Vagina (tissue), 2 donors: ENCODE measurements around the gene S100A7A. TPM values are rescaled to one million over a fixed set of nuclear protein-coding genes. Genes with fewer than 3 reads are reported as not detected.
"Not testable (repeated sequence)": the region's sequence is repeated elsewhere in the genome, so short reads cannot be mapped to it uniquely, and the experiment has no call there.

Experiments
- DNase-seq, 2 donors: peaks; one replicate each; pipeline ENCODE4 v3.0.0-alpha.2; 2017; ENCODE audit errors: extremely low spot score in 2 of 2
- H3K27ac ChIP-seq: fragments of 200-600 bp; sonication (generic); one replicate; pipeline ENCODE4 v1.5.1; 2019
- H3K27me3 ChIP-seq: fragments of 200-600 bp; sonication (generic); one replicate; pipeline ENCODE4 v1.5.1; 2019
- H3K36me3 ChIP-seq, 2 donors: fragments of 200-600 bp; sonication (generic); one replicate each; pipeline ENCODE4 v1.5.1; 2017 to 2019
- H3K4me1 ChIP-seq: fragments of 200-600 bp; sonication (generic); one replicate; pipeline ENCODE4 v1.5.1; 2019
- H3K4me3 ChIP-seq, 2 donors: fragments of 200-600 bp; sonication (generic); 1 replicate in 1 of 2; 2 replicates in 1 of 2; pipeline ENCODE4 v1.5.1; 2016 to 2019
- H3K9me3 ChIP-seq: fragments of 200-600 bp; sonication (generic); one replicate; pipeline ENCODE4 v1.5.1; 2019
- POLR2A ChIP-seq, 2 donors: fragments of 450-650 bp; IDR thresholded peaks; one replicate each; pipeline ENCODE4 v1.6.1; 2017; ENCODE audit warnings: antibody characterized with exemption in 2 of 2, mild to moderate bottlenecking in 2 of 2, moderate library complexity in 2 of 2
- POLR2AphosphoS5 ChIP-seq, 2 donors: sonication (generic); formaldehyde crosslinking; IDR thresholded peaks; one replicate each; pipeline ENCODE4 v1.9.0; 2017; ENCODE audit warnings: antibody characterized with exemption in 2 of 2, mild to moderate bottlenecking in 2 of 2, low read depth in 1 of 2; ENCODE audit not compliant: insufficient read depth in 1 of 2
- intact Hi-C: fragments of 100-400 bp; cut with DNase I; formaldehyde crosslinking; loops from one replicate; pipeline ENCODE4 v1.15.1; 2023
- total RNA-seq: library from RNA; depleted of rRNA; stranded (reverse); fragments of >200 nt; gene quantifications from one replicate; pipeline ENCODE4 v1.2.3, GENCODE V29; 2016
- TF ChIP-seq, protein P1 (sequence below), 3 experiments: fragments of 450-650 bp in 2 of 3; fragments of 200-600 bp in 1 of 3; sonication (generic) in 1 of 3; IDR thresholded peaks; one replicate each; pipeline ENCODE4 v1.5.1; 2017 to 2019; ENCODE audit warnings: antibody characterized with exemption in 3 of 3, mild to moderate bottlenecking in 2 of 3, moderate library complexity in 2 of 3

S100A7A gene
- total RNA-seq, 1 donor from 2014 or later, result not detected

- intact Hi-C loops, result loop anchor here (10.0 kb wide), 1 partner anchor 105 kb away; the partner anchor contains the start of gene S100A9
- Histone ChIP-seq H3K27ac (no peak overlapping the region), H3K36me3 (no peaks in the 10 kb centered on the region), H3K4me1 (no peaks in the 10 kb centered on the region), H3K27me3 (no peaks in the 10 kb centered on the region), H3K4me3 (no peak overlapping the region), H3K9me3 (no peaks in the 10 kb centered on the region)
- no peak for DNase-seq
- TF ChIP-seq, protein P1, sequence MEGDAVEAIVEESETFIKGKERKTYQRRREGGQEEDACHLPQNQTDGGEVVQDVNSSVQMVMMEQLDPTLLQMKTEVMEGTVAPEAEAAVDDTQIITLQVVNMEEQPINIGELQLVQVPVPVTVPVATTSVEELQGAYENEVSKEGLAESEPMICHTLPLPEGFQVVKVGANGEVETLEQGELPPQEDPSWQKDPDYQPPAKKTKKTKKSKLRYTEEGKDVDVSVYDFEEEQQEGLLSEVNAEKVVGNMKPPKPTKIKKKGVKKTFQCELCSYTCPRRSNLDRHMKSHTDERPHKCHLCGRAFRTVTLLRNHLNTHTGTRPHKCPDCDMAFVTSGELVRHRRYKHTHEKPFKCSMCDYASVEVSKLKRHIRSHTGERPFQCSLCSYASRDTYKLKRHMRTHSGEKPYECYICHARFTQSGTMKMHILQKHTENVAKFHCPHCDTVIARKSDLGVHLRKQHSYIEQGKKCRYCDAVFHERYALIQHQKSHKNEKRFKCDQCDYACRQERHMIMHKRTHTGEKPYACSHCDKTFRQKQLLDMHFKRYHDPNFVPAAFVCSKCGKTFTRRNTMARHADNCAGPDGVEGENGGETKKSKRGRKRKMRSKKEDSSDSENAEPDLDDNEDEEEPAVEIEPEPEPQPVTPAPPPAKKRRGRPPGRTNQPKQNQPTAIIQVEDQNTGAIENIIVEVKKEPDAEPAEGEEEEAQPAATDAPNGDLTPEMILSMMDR (IDR thresholded peaks at IDR 0.05), result no peak
- no peak for TF ChIP-seq POLR2AphosphoS5 (IDR thresholded peaks at IDR 0.05; ENCODE audit: insufficient read depth in 1 of 2, low read depth in 1 of 2)
- TF ChIP-seq POLR2A (IDR thresholded peaks at IDR 0.05), result no peak
Measured at GRCh38 chr1:153459655-153460054, 43.3 kb downstream of the S100A7A start.

- Histone ChIP-seq H3K9me3 (no peaks in the 10 kb centered on the region), H3K4me1 (peaks cover under 1% of the 10 kb centered on the region), H3K27ac (no peak within 1 kb of the TSS), H3K27me3 (no peaks in the 10 kb centered on the region), H3K36me3 (no peaks in the 10 kb centered on the region), H3K4me3 (no peak within 1 kb of the TSS)
- DNase-seq, result no peak
- TF ChIP-seq POLR2AphosphoS5 (IDR thresholded peaks at IDR 0.05; ENCODE audit: insufficient read depth in 1 of 2, low read depth in 1 of 2) (no peak), POLR2A (IDR thresholded peaks at IDR 0.05) (no peak)
- TF ChIP-seq, protein P1 (IDR thresholded peaks at IDR 0.05), result no peak
- intact Hi-C loops, result loop anchor here (10.0 kb wide), 1 partner anchor 106 kb away; the partner anchor contains the start of gene S100A9
Measured at GRCh38 chr1:153460551-153460950, 44.2 kb downstream of the S100A7A start, which contains the start of gene S100A7. Gene S100A7 (minus strand): TSS chr1:153460651. CDS start chr1:153459013, 1,638 bp downstream.

DNA sequence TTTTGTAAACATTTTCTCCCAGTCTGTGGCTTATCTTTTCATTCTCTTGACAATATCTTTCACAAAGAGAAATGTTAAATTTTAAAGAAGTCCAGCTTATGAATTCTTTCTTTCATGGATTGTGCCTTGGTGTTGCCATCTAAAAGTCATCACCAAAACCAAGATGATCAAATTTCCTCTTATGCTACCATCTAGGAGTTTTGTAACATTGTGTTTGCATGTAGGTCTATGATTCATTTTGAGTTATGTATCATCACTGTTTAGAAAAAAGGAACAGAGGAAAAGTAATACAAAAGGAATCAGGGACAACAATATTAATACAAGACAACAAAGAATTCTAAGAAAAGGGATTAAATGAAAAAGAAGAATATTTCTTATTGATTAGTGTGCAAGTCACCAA lies 46.4 kb downstream of the S100A7A start:
- not testable (repeated sequence) for H3K27ac ChIP-seq, H3K4me1 ChIP-seq

GRCh38 chr1:153465811-153466636 lies 49.7 kb downstream of the S100A7A start:
- intact Hi-C loops, result loop anchor here (10.0 kb wide), 1 partner anchor 111 kb away; the partner anchor contains the start of gene S100A9
- no peak overlapping the region for H3K4me3 ChIP-seq
- TF ChIP-seq POLR2AphosphoS5 (IDR thresholded peaks at IDR 0.05; ENCODE audit: insufficient read depth in 1 of 2, low read depth in 1 of 2), result peak in 1 of 2 donors; percentile 25
- TF ChIP-seq, protein P1 (IDR thresholded peaks at IDR 0.05), result peak; percentile 45 to 74 (median 66)
- no peak for TF ChIP-seq POLR2A (IDR thresholded peaks at IDR 0.05)
- H3K9me3 ChIP-seq, result no peaks in the 10 kb centered on the region
- no peak overlapping the region for H3K27ac ChIP-seq
- peaks cover 9% of the 10 kb centered on the region for H3K4me1 ChIP-seq
- H3K27me3 ChIP-seq, result no peaks in the 10 kb centered on the region
- H3K36me3 ChIP-seq, result no peaks in the 10 kb centered on the region
- no peak for DNase-seq

More for the DNA sequence above, 46.4 kb downstream of the S100A7A start:
- not testable (repeated sequence) for H3K36me3 ChIP-seq, H3K4me3 ChIP-seq, H3K9me3 ChIP-seq, H3K27me3 ChIP-seq, DNase-seq
- intact Hi-C loops, result loop anchor here (10.0 kb wide), 1 partner anchor 108 kb away; the partner anchor contains the start of gene S100A9

GRCh38 chr1:153466908-153467307 lies 50.6 kb downstream of the S100A7A start:
- intact Hi-C loops, result loop anchor here (10.0 kb wide), 1 partner anchor 112 kb away; the partner anchor contains the start of gene S100A9
- no peaks in the 10 kb centered on the region for H3K36me3 ChIP-seq
- H3K27me3 ChIP-seq, result no peaks in the 10 kb centered on the region
- H3K4me3 ChIP-seq, result no peak overlapping the region
- no peak overlapping the region for H3K27ac ChIP-seq
- H3K4me1 ChIP-seq, result peaks cover 9% of the 10 kb centered on the region
- TF ChIP-seq, protein P1 (IDR thresholded peaks at IDR 0.05), result no peak
- TF ChIP-seq POLR2AphosphoS5 (IDR thresholded peaks at IDR 0.05; ENCODE audit: insufficient read depth in 1 of 2, low read depth in 1 of 2) (no peak), POLR2A (IDR thresholded peaks at IDR 0.05) (no peak)
- peak in 1 of 2 donors; percentile 9 for DNase-seq
- no peaks in the 10 kb centered on the region for H3K9me3 ChIP-seq
